Amniotic epithelial cell (primary cell): ENCODE results near the gene LFNG.
A peak's percentile ranks its signal among the peaks of the same experiment; 100 is the strongest.

ENCODE experiments used
- DNase-seq: peaks from one replicate; pipeline ENCODE4 v3.0.0-alpha.2; 2010; ENCODE audit warnings: low read depth

The LFNG gene, protein sequence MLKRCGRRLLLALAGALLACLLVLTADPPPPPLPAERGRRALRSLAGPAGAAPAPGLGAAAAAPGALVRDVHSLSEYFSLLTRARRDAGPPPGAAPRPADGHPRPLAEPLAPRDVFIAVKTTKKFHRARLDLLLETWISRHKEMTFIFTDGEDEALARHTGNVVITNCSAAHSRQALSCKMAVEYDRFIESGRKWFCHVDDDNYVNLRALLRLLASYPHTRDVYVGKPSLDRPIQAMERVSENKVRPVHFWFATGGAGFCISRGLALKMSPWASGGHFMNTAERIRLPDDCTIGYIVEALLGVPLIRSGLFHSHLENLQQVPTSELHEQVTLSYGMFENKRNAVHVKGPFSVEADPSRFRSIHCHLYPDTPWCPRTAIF

DNA sequence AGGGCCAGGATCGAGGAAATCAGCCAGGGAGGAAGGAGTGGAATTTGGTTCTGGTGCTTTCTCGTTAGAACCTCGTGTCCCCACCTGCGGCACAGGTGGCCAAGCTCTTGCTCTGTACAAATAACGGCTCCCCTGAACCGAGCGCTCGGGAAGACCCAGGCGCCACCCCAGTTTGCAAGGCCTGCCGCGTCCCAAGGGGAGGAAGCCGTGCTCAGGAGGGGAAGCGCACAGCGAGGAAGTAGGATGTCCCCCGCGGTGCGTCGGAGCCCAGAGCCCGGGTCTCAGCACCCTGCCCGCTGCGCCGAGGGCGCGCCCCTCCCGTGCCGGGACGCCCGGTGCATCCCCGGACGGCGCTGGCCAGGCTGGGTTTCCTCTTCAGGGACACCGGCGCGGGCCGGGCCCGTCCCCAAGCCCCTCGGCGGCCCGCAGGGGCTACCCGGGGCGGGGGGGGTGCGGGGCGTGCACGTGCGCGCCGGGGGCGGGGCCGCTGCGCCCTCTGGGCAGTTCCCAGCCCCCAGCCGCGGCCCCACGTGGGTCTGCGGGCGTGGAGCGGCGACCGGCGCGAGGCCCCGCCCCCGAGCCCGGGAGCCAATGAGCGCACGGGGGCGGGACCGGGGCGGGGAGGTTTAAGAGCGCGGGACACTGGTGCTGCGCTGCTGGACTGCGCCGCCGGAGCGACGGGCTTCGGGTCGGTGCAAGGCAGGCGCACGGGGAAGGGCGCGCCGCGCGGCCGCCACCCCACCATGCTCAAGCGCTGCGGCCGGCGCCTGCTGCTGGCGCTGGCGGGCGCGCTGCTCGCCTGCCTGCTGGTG is at the start of gene LFNG:
Gene LFNG, plus strand, starts transcription at position 656 of the 812 bp plus-strand sequence. Its CDS starts 88 bp downstream, at position 744.
- DNase-seq, result peak; percentile 74

- DNase-seq, result no peak
Observed at GRCh38 chr7:2470204-2471021, 49.2 kb upstream of the LFNG start.

DNA sequence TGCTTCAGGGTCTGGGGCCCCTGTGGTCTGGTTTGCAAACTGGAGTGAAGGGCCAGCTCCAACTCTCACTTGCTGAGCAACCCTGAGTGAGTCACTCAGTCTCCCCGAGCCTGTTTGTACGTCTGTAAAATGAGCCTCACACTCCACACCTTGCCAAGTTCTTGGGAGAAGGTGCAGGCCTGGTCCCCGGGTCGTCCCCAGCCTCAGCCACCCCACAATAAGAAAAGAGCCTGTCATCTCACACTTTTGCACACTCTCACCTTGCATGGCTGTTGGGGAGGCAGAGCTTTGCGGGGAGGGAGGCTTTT is 48.6 kb upstream of the LFNG start:
- DNase-seq, result peak; percentile 27

DNA sequence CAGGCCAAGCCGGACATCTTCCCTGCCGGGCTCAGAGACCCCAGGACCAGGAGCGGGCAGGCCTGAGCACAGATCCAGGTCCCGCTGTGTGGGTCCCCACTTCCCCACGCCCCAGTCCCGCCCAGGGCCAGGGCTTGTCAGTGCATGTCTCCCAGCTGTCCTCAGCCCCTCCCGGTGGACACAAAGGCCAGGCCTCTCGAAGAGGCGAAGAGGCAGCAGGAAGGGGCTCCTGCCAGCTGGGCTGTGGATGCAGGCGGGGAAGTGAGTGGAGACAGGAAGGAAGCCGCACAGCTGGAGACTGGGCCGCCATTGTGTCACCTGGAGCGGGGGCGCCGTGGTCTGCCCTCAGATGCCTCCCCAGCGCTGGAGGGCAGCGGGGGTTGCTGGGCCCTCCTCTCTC is 48.2 kb upstream of the LFNG start:
- no peak for DNase-seq

DNA sequence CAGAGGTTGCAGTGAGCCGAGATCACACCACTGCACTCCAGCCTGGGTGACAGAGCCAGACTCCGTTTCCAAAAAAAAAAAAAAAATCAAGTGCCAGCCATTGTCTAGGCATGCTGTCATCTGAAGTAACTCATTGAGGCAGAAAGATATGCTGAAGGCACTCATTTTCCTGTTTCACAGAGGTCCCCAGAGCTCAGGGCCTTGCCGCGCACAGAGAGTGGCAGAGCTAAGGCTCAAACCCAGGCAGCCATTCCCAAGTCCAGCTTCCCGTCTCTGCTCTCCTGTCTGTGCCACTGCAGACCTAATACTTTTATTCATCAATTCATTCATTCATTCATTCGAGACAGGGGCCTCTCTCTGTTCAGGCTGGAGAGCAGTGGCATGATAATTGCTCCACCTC is 46.8 kb upstream of the LFNG start:
- DNase-seq, result no peak

DNA sequence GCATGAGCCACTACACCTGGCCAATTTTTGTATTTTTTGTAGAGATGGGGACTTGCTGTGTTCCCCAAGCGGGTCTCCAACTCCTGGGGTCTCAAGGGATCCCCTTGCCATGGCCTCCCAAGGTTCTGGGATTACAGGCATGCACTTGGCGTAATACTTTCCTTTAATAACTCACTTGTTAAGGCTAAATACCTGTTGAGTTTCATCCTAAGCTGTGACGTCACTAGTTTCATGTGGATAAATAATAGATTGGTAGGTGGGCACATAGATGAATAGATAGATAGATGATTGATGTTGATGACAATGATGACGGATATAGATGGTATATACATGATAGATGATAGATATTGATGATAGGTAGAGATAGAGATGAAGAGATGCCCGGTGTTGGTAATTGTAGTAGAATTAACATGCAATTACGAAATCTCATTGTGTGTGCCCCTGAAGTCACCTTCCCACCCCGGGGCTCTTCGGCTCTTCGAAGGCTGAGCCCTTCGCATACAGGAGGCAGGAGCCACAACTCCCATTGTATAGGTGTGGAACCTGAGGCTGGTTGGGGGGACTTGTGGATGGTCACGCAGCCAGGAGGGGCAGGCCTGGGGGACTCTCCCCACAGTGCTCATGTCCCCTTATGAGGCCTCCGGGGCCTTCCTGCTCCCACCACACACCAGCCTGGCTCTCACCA is 45.9 kb upstream of the LFNG start:
- no peak for DNase-seq

DNA sequence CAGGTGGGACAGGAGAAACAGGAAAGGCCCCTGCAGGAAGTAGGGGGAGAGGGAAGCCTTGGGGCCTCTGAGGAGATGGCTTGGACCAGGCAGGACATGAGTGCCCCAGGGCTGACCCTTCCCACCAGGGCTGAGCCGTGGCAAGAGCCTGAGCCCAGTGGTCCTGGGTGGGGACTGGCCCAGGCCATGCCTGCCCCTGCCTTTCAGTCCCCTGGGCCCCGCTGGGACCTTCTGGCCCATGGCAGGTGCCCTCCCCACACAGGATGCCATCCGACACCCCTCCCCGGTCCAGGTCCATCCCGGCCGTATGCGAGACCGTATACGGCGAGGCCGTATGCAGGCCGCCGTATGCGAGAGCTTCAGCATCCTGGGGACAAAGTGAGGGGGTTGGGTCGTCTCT is 45.4 kb upstream of the LFNG start:
- DNase-seq, result no peak

DNA sequence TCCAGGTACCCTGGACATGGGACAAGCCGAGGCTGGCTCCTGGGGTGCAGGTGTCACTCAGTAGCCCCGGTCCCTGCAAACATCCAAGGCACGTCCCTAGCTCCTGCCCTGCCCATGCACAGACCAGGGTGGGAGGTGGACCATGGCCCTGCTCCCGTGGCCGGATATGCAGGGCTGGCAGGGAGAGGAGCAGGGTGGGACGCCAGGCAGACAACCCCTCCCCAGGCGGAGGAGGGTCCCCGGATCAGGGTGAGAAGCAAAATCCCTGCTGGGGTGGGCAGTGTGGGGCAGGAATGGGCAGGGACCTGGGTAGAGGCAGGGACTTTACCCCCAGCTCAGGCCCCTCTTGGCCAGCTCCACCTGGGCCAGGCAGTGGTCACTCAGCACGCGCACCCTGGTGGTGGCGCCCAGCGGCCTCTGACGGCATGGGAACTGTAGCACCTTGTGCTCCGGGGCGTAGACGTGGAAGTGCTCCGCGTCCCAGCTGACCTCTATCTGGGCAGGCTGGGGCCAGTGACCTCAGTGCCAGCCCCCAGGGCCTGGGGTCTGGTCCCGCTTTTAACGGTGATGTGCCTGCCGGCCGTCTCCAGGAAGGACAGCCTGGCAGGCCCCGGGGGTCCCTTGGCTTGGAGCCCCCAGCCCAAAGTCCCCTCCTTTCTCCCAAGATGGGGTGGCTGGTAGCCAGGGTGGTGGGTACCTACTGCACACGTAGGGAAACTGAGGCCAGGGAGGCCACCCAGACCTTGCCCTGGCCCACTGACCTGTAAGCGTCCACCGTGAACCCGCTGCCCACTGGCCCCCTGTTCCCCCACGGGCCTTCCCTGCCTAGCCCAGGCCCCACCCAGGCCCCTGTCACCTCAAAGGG is 44.5 kb upstream of the LFNG start:
- DNase-seq, result no peak

- DNase-seq, result no peak
Observed at GRCh38 chr7:2475678-2476015, 43.9 kb upstream of the LFNG start.

DNA sequence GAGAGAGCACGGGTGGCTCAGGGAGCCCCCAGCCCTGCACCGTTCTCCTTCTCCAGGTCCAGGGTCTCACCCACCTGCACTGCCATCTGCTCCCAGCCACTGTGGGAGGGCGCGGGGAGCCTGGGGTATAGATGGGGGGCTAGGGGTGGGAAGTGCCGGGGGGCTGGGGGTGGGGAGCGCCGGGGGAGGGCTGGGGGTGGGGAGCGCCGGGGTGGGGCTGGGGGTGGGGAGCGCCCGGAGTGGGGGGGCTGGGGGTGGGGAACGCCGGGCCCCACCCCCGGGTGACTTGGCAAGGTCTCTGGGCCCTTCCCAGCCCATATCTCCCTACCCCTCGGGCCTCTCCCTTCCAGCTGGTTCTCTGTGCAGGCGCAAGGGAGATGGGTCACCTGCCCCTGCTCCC is 43.3 kb upstream of the LFNG start, which contains the start of gene GRIFIN:
Gene GRIFIN, minus strand, starts transcription at position 101 of the 400 bp plus-strand sequence. Its CDS starts 15 bp downstream, at position 86.
- no peak for DNase-seq

DNA sequence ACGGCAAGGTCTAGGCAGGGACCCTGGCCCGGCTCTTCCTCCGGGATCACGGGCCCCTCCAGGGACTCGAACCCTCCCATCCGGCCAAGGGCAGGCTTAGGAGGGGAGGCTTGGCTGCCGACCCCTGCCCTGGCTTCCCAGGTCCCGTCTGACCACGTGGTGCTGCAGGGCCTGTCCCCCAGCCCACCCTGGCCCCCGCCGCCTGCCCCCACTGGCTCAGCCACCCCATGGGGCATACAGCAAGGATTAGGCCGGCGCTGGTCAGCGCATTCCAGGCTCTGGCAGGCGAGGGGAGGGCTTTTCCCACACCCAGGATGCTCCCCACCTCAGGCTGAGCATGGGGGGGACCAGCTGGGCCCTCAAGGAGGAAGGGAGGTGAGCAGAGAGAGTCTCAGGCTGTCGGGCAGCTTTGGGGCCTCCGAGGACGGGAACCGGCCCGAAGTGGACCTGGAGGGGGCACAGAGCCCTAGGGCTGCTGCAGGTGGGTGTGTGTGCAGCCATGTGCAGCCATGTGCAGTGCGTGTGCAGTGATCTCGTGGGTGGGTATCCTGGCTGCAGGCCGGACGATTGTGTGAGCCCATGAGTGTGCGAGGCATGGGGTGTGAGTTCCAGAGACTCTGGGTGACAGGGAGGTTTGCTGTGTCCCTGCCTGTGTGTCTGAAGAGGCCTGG is 42.7 kb upstream of the LFNG start:
- DNase-seq, result no peak

- DNase-seq, result peak; percentile 22
Observed at GRCh38 chr7:2477447-2478398, 41.9 kb upstream of the LFNG start.

GRCh38 chr7:2478399-2478785 is 41.2 kb upstream of the LFNG start:
- no peak for DNase-seq

DNA sequence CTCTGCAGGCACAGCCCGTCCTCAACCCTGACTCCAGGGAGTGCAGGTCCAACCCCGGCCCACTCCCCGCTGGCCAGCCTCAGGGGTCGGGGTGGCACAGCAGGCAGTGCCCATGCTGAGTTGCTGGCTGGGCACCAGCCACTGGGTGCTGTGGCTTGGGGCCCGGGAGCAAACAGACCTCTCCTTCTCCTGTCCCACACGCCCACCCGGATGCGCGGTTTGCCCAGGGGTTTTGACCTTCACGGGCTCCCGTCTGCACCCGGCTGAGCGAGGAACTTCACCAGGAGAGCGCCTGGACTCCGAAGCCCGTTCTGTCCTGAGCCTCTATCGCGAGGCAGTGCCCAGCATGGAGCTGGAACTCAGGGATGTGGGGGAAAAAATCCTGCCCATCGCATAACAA is 40.8 kb upstream of the LFNG start:
- no peak for DNase-seq

DNA sequence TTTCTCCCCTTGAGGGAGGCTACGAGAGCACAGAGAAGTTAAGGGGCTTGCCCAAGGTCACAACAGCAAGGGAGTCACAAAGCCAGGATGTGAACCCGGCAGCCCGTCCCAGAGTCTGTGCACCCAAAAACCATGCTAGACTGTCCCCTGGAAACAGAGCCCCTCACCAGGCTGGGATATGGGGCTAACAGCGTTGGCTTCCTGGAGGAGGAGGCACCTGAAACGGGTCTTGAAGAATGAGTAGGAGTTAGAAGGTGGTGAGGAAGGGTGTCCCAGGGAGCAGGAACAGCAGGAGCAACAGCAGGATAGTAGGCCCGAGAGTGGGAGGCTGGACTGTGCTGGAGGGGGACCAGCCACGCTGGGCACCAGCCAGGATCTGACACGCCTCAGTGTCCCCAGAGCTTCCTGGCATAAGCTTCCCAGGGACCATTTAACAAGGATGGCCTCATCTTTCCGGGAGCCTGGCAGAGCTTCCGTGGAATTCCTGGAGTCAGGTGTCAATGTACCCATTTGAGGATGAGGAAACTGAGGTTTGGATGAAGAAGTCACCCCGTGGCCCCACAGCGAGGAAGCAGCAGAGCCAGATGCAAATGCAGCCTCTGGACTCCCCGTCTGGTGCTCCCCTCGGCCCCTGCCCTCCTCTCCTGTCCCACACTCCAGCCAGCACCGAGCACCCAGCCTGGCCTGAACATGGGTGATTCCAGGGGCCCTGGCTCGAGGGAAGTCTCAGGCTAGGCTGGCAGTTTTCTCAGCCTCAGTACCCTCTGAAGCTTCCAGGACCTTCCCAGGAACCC is 40.1 kb upstream of the LFNG start:
- DNase-seq, result no peak

DNA sequence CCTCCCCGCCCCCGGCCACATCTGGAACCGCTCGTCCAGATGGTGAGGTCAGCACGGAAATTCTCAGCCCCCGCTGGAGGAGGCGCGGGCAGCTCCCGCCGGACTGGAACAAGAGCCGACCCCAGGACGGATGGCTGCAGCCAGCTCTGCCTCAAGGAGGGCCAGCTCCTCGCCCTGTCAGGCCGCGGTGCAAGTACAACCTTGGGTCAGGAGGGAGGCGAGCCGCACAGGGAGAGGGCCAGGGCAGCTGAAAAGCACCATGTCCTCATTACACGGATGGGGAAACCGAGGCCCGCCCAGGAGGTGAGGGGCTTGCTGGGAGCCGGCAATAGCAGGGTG is 39.5 kb upstream of the LFNG start:
- DNase-seq, result no peak

GRCh38 chr7:2481195-2481594 is 38.4 kb upstream of the LFNG start:
- DNase-seq, result no peak

- DNase-seq, result peak; percentile 17
Observed at GRCh38 chr7:2482725-2483451, 36.7 kb upstream of the LFNG start.
